Measurements from ENCODE around the gene SMDT1. TPM values are rescaled to one million over a fixed set of nuclear protein-coding genes. Genes with fewer than 3 reads are reported as not detected.

The SMDT1 gene
- total RNA-seq, 1 donor from 2014 or later = 153 TPM

DNA sequence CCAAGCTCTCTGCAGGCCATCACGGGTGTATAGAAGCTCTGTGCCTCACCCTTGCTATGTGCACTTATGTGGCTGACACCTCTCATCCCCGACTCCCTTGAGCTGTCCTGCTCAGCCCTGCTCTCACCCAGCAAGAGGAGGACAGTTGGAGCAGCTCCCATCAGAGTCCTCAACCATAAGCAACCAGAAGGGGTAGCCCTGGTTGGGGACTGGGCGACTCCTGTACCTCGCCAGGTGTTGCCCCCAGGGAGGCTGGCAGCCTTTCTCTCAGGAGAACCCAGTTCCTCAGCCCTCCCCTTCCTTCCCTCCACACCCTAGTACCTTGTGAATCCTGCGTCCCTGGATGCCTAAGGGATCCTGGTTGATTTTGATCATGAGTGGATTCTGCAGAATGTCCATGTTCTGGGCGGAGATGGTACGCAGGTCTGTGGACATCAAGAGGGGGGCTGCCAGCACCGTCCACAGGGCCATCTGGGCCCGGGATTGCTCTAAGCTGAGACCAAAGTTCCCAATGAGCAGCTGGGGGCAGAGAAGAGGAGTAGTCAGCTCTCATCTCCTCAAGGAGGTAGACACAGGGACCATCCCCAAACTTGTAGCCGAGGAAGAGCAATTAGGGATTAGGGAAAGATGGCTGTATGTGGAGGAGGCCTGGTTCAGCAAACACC lies 16.9 kb upstream of the SMDT1 start:
- Histone ChIP-seq H3K9me3 (replicated peaks) (no peaks in the 10 kb centered on the region), H3K4me1 (no peaks in the 10 kb centered on the region), H3K36me3 (peaks cover 82% of the 10 kb centered on the region), H3K4me3 (no peak overlapping the region), H3K27ac (replicated peaks) (no peak overlapping the region), H3K27me3 (ENCODE audit: low read depth) (no peaks in the 10 kb centered on the region)
- TF ChIP-seq, protein P1, sequence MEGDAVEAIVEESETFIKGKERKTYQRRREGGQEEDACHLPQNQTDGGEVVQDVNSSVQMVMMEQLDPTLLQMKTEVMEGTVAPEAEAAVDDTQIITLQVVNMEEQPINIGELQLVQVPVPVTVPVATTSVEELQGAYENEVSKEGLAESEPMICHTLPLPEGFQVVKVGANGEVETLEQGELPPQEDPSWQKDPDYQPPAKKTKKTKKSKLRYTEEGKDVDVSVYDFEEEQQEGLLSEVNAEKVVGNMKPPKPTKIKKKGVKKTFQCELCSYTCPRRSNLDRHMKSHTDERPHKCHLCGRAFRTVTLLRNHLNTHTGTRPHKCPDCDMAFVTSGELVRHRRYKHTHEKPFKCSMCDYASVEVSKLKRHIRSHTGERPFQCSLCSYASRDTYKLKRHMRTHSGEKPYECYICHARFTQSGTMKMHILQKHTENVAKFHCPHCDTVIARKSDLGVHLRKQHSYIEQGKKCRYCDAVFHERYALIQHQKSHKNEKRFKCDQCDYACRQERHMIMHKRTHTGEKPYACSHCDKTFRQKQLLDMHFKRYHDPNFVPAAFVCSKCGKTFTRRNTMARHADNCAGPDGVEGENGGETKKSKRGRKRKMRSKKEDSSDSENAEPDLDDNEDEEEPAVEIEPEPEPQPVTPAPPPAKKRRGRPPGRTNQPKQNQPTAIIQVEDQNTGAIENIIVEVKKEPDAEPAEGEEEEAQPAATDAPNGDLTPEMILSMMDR (IDR thresholded peaks at IDR 0.05; ENCODE audit: borderline replicate concordance) = no peak
- no peak for DNase-seq
- intact Hi-C loops (cut with micrococcal nuclease) = no loop called here

DNA sequence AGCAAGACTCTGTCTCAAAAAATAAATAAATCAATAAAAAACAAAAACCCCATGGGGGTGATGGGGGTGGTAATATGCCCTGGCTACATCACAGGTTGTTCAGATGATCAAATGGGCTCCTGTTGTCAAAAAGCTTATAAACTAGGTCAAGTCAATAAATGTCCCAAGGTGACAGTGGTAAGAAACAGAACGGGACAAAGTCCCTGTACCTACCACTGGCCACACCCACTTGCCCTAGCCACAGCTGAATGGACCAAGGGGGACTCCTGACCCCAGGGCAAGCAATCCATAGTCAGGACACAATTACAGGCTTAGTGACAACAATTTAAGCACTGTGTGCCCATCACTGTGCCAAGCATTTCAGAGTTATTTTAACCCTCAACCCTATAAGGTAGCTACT lies 14.9 kb upstream of the SMDT1 start:
- TF ChIP-seq, protein P1 (IDR thresholded peaks at IDR 0.05; ENCODE audit: borderline replicate concordance) = no peak
- peaks cover 7% of the 10 kb centered on the region for H3K4me1 ChIP-seq
- H3K4me3 ChIP-seq = no peak overlapping the region
- peaks cover 76% of the 10 kb centered on the region for H3K36me3 ChIP-seq
- no peaks in the 10 kb centered on the region for H3K9me3 ChIP-seq (replicated peaks)
- H3K27ac ChIP-seq (replicated peaks) = no peak overlapping the region
- no peaks in the 10 kb centered on the region for H3K27me3 ChIP-seq (ENCODE audit: low read depth)
- intact Hi-C loops (cut with micrococcal nuclease) = no loop called here
- no peak for DNase-seq

DNA sequence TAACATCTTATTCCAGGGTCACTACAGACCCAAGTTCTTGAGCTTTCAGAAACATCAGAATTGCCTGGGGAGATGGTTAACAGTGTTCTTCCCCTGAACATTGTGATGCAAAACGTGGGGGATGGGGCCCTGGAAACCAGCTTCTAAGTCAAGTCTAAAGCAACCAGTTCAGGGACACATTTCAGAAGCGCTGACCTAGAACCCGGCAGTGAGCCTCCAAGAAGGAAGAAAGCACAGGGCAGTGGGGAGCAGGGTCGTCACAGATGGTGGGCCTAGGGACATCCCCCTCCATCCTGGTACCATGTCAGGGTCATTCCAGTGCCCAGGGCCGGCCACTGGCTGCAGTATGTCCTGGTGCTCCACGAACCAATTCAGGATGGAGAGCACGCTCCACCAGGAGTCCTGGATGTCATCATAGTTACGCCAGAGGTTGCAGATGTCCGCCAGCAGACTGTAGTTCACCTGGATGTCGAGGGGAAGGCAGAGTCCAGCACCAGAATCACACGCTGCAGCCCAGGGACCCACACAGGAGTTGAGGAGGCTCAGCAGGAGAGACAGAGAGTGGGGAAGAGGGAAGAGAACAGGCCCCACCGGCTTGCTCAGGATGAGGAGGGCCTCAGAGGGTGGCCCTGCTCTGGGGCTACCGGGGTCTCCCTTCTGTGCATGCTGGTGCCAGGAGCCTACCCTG lies 13.9 kb upstream of the SMDT1 start:
- Histone ChIP-seq H3K27ac (replicated peaks) (no peak overlapping the region), H3K4me3 (no peak overlapping the region), H3K27me3 (ENCODE audit: low read depth) (no peaks in the 10 kb centered on the region), H3K9me3 (replicated peaks) (no peaks in the 10 kb centered on the region), H3K4me1 (peaks cover 16% of the 10 kb centered on the region), H3K36me3 (peaks cover 66% of the 10 kb centered on the region)
- no peak for DNase-seq
- TF ChIP-seq, protein P1 (IDR thresholded peaks at IDR 0.05; ENCODE audit: borderline replicate concordance) = no peak
- intact Hi-C loops (cut with micrococcal nuclease) = no loop called here

DNA sequence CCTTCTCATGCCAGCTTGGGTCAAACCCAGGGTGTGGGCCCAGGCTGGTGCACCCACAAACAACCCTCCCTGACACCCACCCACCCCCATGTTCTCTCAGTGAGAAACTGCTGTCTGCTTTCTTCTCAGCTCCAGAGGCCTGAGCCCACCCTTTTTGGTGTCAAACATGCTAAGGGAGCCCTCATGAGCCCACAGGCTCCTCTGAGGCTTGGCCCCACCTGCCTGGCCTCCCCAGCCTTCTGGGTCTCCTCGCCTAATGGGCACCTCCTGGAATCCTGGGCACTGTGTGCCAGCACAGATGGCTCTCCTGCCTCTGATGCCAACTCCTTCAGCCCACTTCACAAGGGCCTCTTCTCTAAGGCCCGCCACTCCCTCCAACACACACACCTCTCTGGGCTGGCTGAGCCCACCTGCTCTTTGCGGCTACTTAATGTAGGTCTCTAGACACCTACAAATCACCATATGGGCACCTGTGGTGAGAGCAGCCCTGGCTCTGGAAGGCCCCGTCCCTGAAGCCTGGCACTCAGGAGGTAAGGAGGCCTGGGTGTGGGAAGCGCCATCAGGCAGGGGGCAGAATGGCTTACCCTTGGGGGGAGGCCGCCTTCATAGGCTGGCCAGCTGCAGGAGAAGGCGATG lies 13.3 kb upstream of the SMDT1 start:
- TF ChIP-seq, protein P1 (IDR thresholded peaks at IDR 0.05; ENCODE audit: borderline replicate concordance) = no peak
- Histone ChIP-seq H3K4me1 (peaks cover 20% of the 10 kb centered on the region), H3K27me3 (ENCODE audit: low read depth) (no peaks in the 10 kb centered on the region), H3K36me3 (peaks cover 60% of the 10 kb centered on the region), H3K9me3 (replicated peaks) (no peaks in the 10 kb centered on the region), H3K4me3 (no peak overlapping the region), H3K27ac (replicated peaks) (no peak overlapping the region)
- DNase-seq = no peak
- intact Hi-C loops (cut with micrococcal nuclease) = no loop called here

DNA sequence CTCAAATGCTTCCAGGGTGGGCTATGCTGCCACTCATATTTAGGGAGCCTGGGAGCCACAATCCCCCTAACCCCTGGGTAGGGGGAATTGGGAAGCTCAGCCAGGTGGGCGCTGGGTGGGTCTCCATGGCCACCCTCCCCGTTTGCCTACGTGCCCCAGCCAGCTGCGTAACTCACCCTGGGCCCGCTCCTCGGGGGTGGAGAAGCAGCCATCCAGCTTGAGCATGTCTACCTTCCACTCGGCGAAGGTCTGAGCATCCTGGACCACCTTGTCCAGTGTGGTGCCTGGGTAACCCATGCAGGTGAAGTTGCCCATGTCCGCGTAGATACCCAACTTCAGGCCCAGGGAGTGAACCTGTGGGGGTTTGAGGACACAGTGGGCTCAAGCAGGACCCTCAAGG lies 12.6 kb upstream of the SMDT1 start:
- TF ChIP-seq, protein P1 (IDR thresholded peaks at IDR 0.05; ENCODE audit: borderline replicate concordance) = no peak
- Histone ChIP-seq H3K4me3 (no peak overlapping the region), H3K36me3 (peaks cover 53% of the 10 kb centered on the region), H3K4me1 (peaks cover 27% of the 10 kb centered on the region), H3K27ac (replicated peaks) (no peak overlapping the region), H3K9me3 (replicated peaks) (no peaks in the 10 kb centered on the region), H3K27me3 (ENCODE audit: low read depth) (no peaks in the 10 kb centered on the region)
- intact Hi-C loops (cut with micrococcal nuclease) = no loop called here
- DNase-seq = no peak

Measured in left ventricle myocardium inferior (tissue), 1 donor.